Measurements from ENCODE around the gene TNS4. TPM values are rescaled to one million over a fixed set of nuclear protein-coding genes. Genes with fewer than 3 reads are reported as not detected.

TNS4 gene, protein sequence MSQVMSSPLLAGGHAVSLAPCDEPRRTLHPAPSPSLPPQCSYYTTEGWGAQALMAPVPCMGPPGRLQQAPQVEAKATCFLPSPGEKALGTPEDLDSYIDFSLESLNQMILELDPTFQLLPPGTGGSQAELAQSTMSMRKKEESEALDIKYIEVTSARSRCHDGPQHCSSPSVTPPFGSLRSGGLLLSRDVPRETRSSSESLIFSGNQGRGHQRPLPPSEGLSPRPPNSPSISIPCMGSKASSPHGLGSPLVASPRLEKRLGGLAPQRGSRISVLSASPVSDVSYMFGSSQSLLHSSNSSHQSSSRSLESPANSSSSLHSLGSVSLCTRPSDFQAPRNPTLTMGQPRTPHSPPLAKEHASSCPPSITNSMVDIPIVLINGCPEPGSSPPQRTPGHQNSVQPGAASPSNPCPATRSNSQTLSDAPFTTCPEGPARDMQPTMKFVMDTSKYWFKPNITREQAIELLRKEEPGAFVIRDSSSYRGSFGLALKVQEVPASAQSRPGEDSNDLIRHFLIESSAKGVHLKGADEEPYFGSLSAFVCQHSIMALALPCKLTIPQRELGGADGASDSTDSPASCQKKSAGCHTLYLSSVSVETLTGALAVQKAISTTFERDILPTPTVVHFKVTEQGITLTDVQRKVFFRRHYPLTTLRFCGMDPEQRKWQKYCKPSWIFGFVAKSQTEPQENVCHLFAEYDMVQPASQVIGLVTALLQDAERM
- 0.18 and 0.22 TPM in 2 replicates for total RNA-seq (2014; rRNA removed; shearing (Covaris generic))
- 0.66 and 0.97 TPM in 2 replicates for total RNA-seq (2022)
- percentile 17 among the genes with signal in this experiment for Bru-seq, nascent RNA
- BruChase-seq, experiment 1, labeled RNA remaining after a 6-hour chase = percentile 15 among the genes with signal in this experiment
- percentile 16 among the genes with signal in this experiment for BruChase-seq, experiment 2, labeled RNA remaining after a 2-hour chase
- long read RNA-seq, partial matches to known transcripts = 1 of 1 reads
- long read RNA-seq, other reads (novel, unspliced or antisense) = 0 of 1 reads

DNA sequence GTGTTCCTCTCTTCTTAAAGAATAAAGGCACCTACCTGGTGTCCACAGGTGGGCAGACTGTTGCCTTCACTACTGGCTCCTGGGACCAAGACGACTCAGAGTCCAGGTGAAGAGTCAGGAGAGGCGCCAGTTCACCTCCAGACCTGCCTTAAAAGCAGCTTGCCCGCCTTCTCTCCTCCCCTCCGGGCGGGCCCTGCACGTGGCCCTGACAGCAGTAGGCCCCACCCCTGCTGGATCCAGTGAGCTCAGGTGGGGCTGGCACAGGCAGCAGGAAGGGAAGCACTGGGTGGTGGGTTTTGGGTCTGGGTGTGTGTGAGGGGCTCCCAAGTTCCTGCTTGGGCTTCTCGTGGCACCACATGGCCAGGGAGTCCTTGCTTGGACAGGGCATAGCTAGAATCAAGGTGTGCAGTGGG lies at the start of gene TNS4:
Gene TNS4, minus strand, starts transcription at position 125 of the 413 bp plus-strand sequence. CDS start 5,198 bp downstream, outside the sequence.
- no peak for DNase-seq (ENCODE audit: low spot score)
- no peak within 1 kb of the TSS for H3K4me3 ChIP-seq (ENCODE audit: low read depth, low read length, poor library complexity, severe bottlenecking)
- intact Hi-C loops (cut with micrococcal nuclease; ENCODE audit: unreplicated experiment) = no loop called here
- no peaks in the 10 kb centered on the region for H3K9me3 ChIP-seq (ENCODE audit: low read length)
- no peaks in the 10 kb centered on the region for H3K4me1 ChIP-seq (ENCODE audit: insufficient read depth, low read length, poor library complexity, severe bottlenecking)
- H2AFZ ChIP-seq (ENCODE audit: low read length) = no peak within 1 kb of the TSS
- H3K4me2 ChIP-seq (ENCODE audit: low read length) = no peak within 1 kb of the TSS
- H3K9me2 ChIP-seq (ENCODE audit: insufficient read depth, low read length) = no peaks in the 10 kb centered on the region
- CTCF ChIA-PET (ENCODE audit: unreplicated experiment) = no interaction called here
- POLR2A ChIA-PET = interaction anchor here (0.5 kb wide), 1 partner anchor 82 kb away, joined by 4 read pairs; no protein-coding TSS in a partner anchor
- H4K20me1 ChIP-seq (ENCODE audit: insufficient read depth, low read length) = no peaks in the 10 kb centered on the region
- H3K79me2 ChIP-seq (ENCODE audit: insufficient read depth, low read depth, low read length) = no peaks in the 10 kb centered on the region
- no peak within 1 kb of the TSS for H3K27ac ChIP-seq (ENCODE audit: low read depth, low read length, poor library complexity, severe bottlenecking)
- BruUV-seq (replicated peaks) = no TSS peak
- TF ChIP-seq, protein P1, sequence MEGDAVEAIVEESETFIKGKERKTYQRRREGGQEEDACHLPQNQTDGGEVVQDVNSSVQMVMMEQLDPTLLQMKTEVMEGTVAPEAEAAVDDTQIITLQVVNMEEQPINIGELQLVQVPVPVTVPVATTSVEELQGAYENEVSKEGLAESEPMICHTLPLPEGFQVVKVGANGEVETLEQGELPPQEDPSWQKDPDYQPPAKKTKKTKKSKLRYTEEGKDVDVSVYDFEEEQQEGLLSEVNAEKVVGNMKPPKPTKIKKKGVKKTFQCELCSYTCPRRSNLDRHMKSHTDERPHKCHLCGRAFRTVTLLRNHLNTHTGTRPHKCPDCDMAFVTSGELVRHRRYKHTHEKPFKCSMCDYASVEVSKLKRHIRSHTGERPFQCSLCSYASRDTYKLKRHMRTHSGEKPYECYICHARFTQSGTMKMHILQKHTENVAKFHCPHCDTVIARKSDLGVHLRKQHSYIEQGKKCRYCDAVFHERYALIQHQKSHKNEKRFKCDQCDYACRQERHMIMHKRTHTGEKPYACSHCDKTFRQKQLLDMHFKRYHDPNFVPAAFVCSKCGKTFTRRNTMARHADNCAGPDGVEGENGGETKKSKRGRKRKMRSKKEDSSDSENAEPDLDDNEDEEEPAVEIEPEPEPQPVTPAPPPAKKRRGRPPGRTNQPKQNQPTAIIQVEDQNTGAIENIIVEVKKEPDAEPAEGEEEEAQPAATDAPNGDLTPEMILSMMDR (conservative IDR thresholded peaks at IDR 0.05; ENCODE audit: low read length) = no peak
- no peaks in the 10 kb centered on the region for H3K36me3 ChIP-seq (ENCODE audit: insufficient read depth, low read length)

DNA sequence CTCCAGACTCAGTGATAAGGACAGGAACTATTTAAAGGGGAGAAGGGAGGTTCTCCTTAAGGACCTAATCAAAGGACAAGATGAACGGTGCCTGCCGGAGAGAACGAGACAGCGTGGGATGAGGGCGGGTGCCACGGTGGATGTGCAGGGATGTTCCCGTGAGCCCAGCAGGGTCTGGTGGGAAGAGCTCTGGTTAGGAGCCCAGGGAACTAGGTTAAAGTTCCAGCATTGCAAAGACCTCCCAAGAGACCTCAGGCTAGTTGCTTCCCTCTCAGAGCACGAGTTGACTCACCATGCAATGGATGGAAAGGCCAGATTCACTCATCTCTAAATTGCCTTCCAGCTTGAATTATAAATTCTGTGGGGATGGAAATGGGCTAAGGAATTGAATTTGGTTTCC lies 49.2 kb upstream of the TNS4 start:
- H2AFZ ChIP-seq (ENCODE audit: low read length) = no peak overlapping the region
- no TSS peak for BruUV-seq (replicated peaks)
- H3K9me3 ChIP-seq (ENCODE audit: low read length) = no peaks in the 10 kb centered on the region
- H3K4me2 ChIP-seq (ENCODE audit: low read length) = no peak overlapping the region
- no peaks in the 10 kb centered on the region for H3K36me3 ChIP-seq (ENCODE audit: insufficient read depth, low read length)
- no peaks in the 10 kb centered on the region for H4K20me1 ChIP-seq (ENCODE audit: insufficient read depth, low read length)
- H3K9me2 ChIP-seq (ENCODE audit: insufficient read depth, low read length) = no peaks in the 10 kb centered on the region
- no peaks in the 10 kb centered on the region for H3K79me2 ChIP-seq (ENCODE audit: insufficient read depth, low read depth, low read length)
- no peak for DNase-seq (ENCODE audit: low spot score)
- POLR2A ChIA-PET = no interaction called here
- peaks cover 44% of the 10 kb centered on the region for H3K4me1 ChIP-seq (ENCODE audit: insufficient read depth, low read length, poor library complexity, severe bottlenecking)
- CTCF ChIA-PET (ENCODE audit: unreplicated experiment) = interaction anchor here (1.2 kb wide), 1 partner anchor 9 kb away, joined by 3 read pairs; no protein-coding TSS in a partner anchor
- no peak for TF ChIP-seq EZH2phosphoT487 (IDR thresholded peaks at IDR 0.05; ENCODE audit: borderline replicate concordance, low read depth, low read length)
- TF ChIP-seq, protein P1 (conservative IDR thresholded peaks at IDR 0.05; ENCODE audit: low read length) = no peak
- H3K4me3 ChIP-seq (ENCODE audit: low read depth, low read length, poor library complexity, severe bottlenecking) = no peak overlapping the region
- H3K27ac ChIP-seq (ENCODE audit: low read depth, low read length, poor library complexity, severe bottlenecking) = no peak overlapping the region
- intact Hi-C loops (cut with micrococcal nuclease; ENCODE audit: unreplicated experiment) = no loop called here
